Fibroblast of skin of left quadriceps (primary cell): Measurements from ENCODE around the gene CORT.
"Not testable (repeated sequence)": the region's sequence is repeated elsewhere in the genome, so short reads cannot be mapped to it uniquely, and the experiment has no call there.

Source experiments
- DNase-seq, 2 experiments: peaks; one replicate each; pipeline ENCODE4 v3.0.0-alpha.2; 2013; ENCODE audit warnings: low read depth in 2 of 2

The CORT gene

GRCh38 chr1:10438677-10439163 lies 11.1 kb upstream of the CORT start:
- DNase-seq, result no peak

- no peak for DNase-seq
Observed at GRCh38 chr1:10440305-10440704, 9.5 kb upstream of the CORT start.

- DNase-seq, result no peak
Observed at GRCh38 chr1:10440794-10441193, 9.0 kb upstream of the CORT start.

GRCh38 chr1:10444248-10444647 lies 5.6 kb upstream of the CORT start:
- no peak for DNase-seq

GRCh38 chr1:10444795-10445397 lies 4.9 kb upstream of the CORT start:
- DNase-seq, result no peak

GRCh38 chr1:10446790-10447422 lies 2.9 kb upstream of the CORT start:
- DNase-seq, result no peak

GRCh38 chr1:10450156-10450814 lies 454 bp downstream of the CORT start:
- no peak for DNase-seq

GRCh38 chr1:10450836-10451235 lies 1.0 kb downstream of the CORT start:
- no peak for DNase-seq

- peak in 1 of 2 experiments; percentile 38 for DNase-seq
Observed at GRCh38 chr1:10451287-10451686, 1.5 kb downstream of the CORT start.

- no peak for DNase-seq
Observed at GRCh38 chr1:10456048-10456447, 6.2 kb downstream of the CORT start.

- no peak for DNase-seq
Observed at GRCh38 chr1:10456661-10457060, 6.8 kb downstream of the CORT start.

- not testable (repeated sequence) for DNase-seq
Observed at GRCh38 chr1:10457462-10457861, 7.6 kb downstream of the CORT start.

GRCh38 chr1:10457875-10458274 lies 8.0 kb downstream of the CORT start:
- no peak for DNase-seq

GRCh38 chr1:10459184-10459583 lies 9.4 kb downstream of the CORT start:
- DNase-seq, result peak; percentile 52 to 61

- no peak for DNase-seq
Observed at GRCh38 chr1:10467078-10467477, 17.2 kb downstream of the CORT start.

- no peak for DNase-seq
Observed at GRCh38 chr1:10470043-10470442, 20.2 kb downstream of the CORT start.

GRCh38 chr1:10471411-10472219 lies 21.8 kb downstream of the CORT start:
- peak in 1 of 2 experiments; percentile 10 for DNase-seq

- peak; percentile 90 for DNase-seq
Observed at GRCh38 chr1:10472220-10473144, 22.7 kb downstream of the CORT start, which contains the start of gene DFFA. Gene DFFA, minus strand, starts transcription at chr1:10472529. Its CDS starts 71 bp downstream, at chr1:10472458.

GRCh38 chr1:10473145-10473765 lies 23.4 kb downstream of the CORT start:
- DNase-seq, result no peak

- DNase-seq, result not testable (repeated sequence)
Observed at GRCh38 chr1:10474309-10474612, 24.4 kb downstream of the CORT start.
